Measurements from ENCODE around the gene GTF2E1. TPM values are rescaled to one million over a fixed set of nuclear protein-coding genes. Genes with fewer than 3 reads are reported as not detected.

The GTF2E1 gene
- total RNA-seq, 6 donors from 2014 or later = 6.3 to 17.9 (median 15.7) TPM

- 74 to 76% methylated on average over 1 of the region's 1 CpG for WGBS, 2 donors
- Histone ChIP-seq H3K27ac (no peak overlapping the region), H3K36me3 (no peaks in the 10 kb centered on the region), H3K4me3 (no peak overlapping the region), H3K4me1 (no peaks in the 10 kb centered on the region), H3K27me3 (no peaks in the 10 kb centered on the region), H3K9me3 (no peaks in the 10 kb centered on the region)
- ATAC-seq (ENCODE audit: low FRiP score in 2 of 2) (no peak), DNase-seq (no peak)
- TF ChIP-seq POLR2A (IDR thresholded peaks at IDR 0.05) = no peak
- no peak for TF ChIP-seq POLR2AphosphoS5 (IDR thresholded peaks at IDR 0.05)
- no peak for TF ChIP-seq CTCF (IDR thresholded peaks at IDR 0.05)
- no peak for TF ChIP-seq EP300 (IDR thresholded peaks at IDR 0.05)
Observed at GRCh38 chr3:120793601-120794000, 51.1 kb downstream of the GTF2E1 start.

GRCh38 chr3:120795017-120795648 is 52.6 kb downstream of the GTF2E1 start:
- ATAC-seq (ENCODE audit: low FRiP score in 2 of 2) (peak; percentile 80 to 91), DNase-seq (peak in 1 of 2 donors; percentile 79)
- Histone ChIP-seq H3K27ac (no peak overlapping the region), H3K4me3 (no peak overlapping the region), H3K4me1 (no peaks in the 10 kb centered on the region), H3K36me3 (no peaks in the 10 kb centered on the region), H3K27me3 (no peaks in the 10 kb centered on the region), H3K9me3 (no peaks in the 10 kb centered on the region)
- 29 to 66% methylated on average over 4 to 5 of the region's 5 CpGs for WGBS, 2 donors
- TF ChIP-seq CTCF (IDR thresholded peaks at IDR 0.05) = peak; percentile 50 to 84 (median 70)
- TF ChIP-seq EP300 (IDR thresholded peaks at IDR 0.05) = no peak

DNA sequence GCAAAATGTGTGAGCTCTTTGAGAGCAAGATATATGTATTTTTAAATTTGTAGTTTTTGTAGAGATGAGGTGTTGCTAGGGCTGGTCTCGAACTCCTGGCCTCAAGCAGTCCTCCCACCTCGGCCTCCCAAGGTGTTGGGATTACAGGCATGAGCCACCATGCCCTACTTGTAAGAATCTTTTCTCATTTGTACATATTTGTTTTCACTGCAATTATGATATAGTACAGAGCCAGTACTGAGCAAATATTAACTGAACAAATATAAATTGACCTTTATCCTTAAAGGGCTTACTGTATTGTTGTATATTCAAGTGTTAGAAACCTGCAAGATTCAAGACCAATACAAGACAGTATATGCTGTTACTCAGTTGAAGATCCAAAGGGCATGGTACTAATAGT is 53.4 kb downstream of the GTF2E1 start:
- ATAC-seq (ENCODE audit: low FRiP score in 2 of 2) (no peak), DNase-seq (no peak)
- TF ChIP-seq POLR2AphosphoS5 (IDR thresholded peaks at IDR 0.05) (no peak), EP300 (IDR thresholded peaks at IDR 0.05) (no peak), CTCF (IDR thresholded peaks at IDR 0.05) (no peak), POLR2A (IDR thresholded peaks at IDR 0.05) (no peak)
- Histone ChIP-seq H3K4me1 (no peaks in the 10 kb centered on the region), H3K36me3 (no peaks in the 10 kb centered on the region), H3K27me3 (no peaks in the 10 kb centered on the region), H3K27ac (no peak overlapping the region), H3K9me3 (no peaks in the 10 kb centered on the region), H3K4me3 (no peak overlapping the region)
- 64 to 67% methylated on average over 2 of the region's 2 CpGs for WGBS, 2 donors

DNA sequence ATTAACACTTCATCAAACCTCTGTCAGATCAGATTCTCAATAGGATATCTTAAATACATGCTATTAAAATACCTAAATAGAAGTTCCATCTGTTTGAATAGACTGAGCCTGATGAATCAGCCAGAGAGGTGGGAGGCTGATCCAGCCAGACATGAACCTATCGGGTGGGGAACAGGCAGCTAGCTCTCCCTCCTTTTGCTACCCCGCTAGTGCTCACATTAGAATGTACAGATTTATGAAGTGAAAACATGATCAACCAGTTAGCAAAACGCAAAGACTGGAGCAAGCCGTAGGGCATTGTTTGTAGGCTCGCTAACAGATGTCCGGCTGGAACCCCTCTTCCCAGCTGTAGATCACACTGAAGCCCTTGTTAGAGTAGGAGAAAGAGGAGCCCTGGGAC is 54.4 kb downstream of the GTF2E1 start:
- H3K9me3 ChIP-seq = no peaks in the 10 kb centered on the region
- no peaks in the 10 kb centered on the region for H3K36me3 ChIP-seq
- H3K27me3 ChIP-seq = no peaks in the 10 kb centered on the region
- no peaks in the 10 kb centered on the region for H3K4me1 ChIP-seq
- 64 to 83% methylated on average over 6 of the region's 6 CpGs for WGBS, 2 donors
- DNase-seq (no peak), ATAC-seq (ENCODE audit: low FRiP score in 2 of 2) (no peak)
- H3K4me3 ChIP-seq = no peak overlapping the region
- TF ChIP-seq EP300 (IDR thresholded peaks at IDR 0.05) (no peak), POLR2AphosphoS5 (IDR thresholded peaks at IDR 0.05) (no peak), CTCF (IDR thresholded peaks at IDR 0.05) (no peak), POLR2A (IDR thresholded peaks at IDR 0.05) (no peak)
- H3K27ac ChIP-seq = no peak overlapping the region

DNA sequence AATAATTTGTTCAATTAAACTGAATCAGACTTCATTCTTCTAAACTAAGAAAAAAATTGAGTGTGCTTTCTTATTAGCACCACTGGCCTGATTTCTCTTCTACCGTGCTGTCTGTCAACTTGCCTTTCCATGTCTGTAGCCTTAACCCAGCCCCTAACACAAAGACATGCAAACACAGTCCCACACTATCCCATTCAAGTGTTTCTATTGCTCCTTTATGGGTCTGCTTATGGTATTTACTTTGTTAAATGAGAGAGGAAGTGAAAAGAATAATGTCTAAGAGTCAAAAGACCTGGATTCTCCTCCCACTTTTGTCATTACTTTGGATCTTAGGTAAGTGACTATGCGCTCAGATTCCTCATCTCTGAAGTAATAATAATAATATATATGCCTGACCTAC is 55.3 kb downstream of the GTF2E1 start:
- ATAC-seq (ENCODE audit: low FRiP score in 2 of 2) (no peak), DNase-seq (no peak)
- TF ChIP-seq EP300 (IDR thresholded peaks at IDR 0.05) (no peak), POLR2AphosphoS5 (IDR thresholded peaks at IDR 0.05) (no peak), POLR2A (IDR thresholded peaks at IDR 0.05) (no peak), CTCF (IDR thresholded peaks at IDR 0.05) (no peak)
- H3K27me3 ChIP-seq = no peaks in the 10 kb centered on the region
- no peak overlapping the region for H3K4me3 ChIP-seq
- WGBS, 2 donors = 75 to 82% methylated on average over 2 of the region's 2 CpGs
- no peak overlapping the region for H3K27ac ChIP-seq
- no peaks in the 10 kb centered on the region for H3K36me3 ChIP-seq
- H3K9me3 ChIP-seq = no peaks in the 10 kb centered on the region
- H3K4me1 ChIP-seq = no peaks in the 10 kb centered on the region
